NCI-H774 (cell line): ENCODE data around the gene TGFBR2.

Experiments
- DNase-seq: peaks from one replicate; lab custom pipeline; 2025; lab: John Stamatoyannopoulos, UW

TGFBR2 gene

GRCh38 chr3:30602946-30603345 is 3.5 kb upstream of the TGFBR2 start:
- DNase-seq, result no peak

- no peak for DNase-seq
Measured at GRCh38 chr3:30604093-30604492, 2.3 kb upstream of the TGFBR2 start.

GRCh38 chr3:30604558-30604957 is 1.8 kb upstream of the TGFBR2 start:
- no peak for DNase-seq

GRCh38 chr3:30605005-30605404 is 1.4 kb upstream of the TGFBR2 start:
- DNase-seq, result no peak

- DNase-seq, result no peak
Measured at GRCh38 chr3:30605706-30606300, 598 bp upstream of the TGFBR2 start.

GRCh38 chr3:30607032-30607833 is 832 bp downstream of the TGFBR2 start:
- no peak for DNase-seq

- DNase-seq, result no peak
Measured at GRCh38 chr3:30608598-30608947, 2.2 kb downstream of the TGFBR2 start.

GRCh38 chr3:30609930-30610701 is 3.7 kb downstream of the TGFBR2 start:
- DNase-seq, result no peak

GRCh38 chr3:30610702-30611368 is 4.4 kb downstream of the TGFBR2 start:
- no peak for DNase-seq

- DNase-seq, result no peak
Measured at GRCh38 chr3:30611613-30612436, 5.4 kb downstream of the TGFBR2 start.

GRCh38 chr3:30612437-30613132 is 6.2 kb downstream of the TGFBR2 start:
- no peak for DNase-seq

GRCh38 chr3:30613133-30613825 is 6.9 kb downstream of the TGFBR2 start:
- no peak for DNase-seq

- DNase-seq, result no peak
Measured at GRCh38 chr3:30614373-30614772, 8.0 kb downstream of the TGFBR2 start.

GRCh38 chr3:30614943-30615342 is 8.5 kb downstream of the TGFBR2 start:
- no peak for DNase-seq

- DNase-seq, result no peak
Measured at GRCh38 chr3:30615615-30616346, 9.4 kb downstream of the TGFBR2 start.

GRCh38 chr3:30616347-30617027 is 10.1 kb downstream of the TGFBR2 start:
- no peak for DNase-seq

GRCh38 chr3:30617069-30617468 is 10.7 kb downstream of the TGFBR2 start:
- no peak for DNase-seq

- no peak for DNase-seq
Measured at GRCh38 chr3:30617653-30618052, 11.3 kb downstream of the TGFBR2 start.

- DNase-seq, result no peak
Measured at GRCh38 chr3:30618526-30618925, 12.1 kb downstream of the TGFBR2 start.
